GM19324 (cell line): ENCODE data around the gene PPP1R15B.

Source experiments
- ATAC-seq: cut with Tn5 transposase; IDR thresholded peaks from one replicate; pipeline ENCODE4 v1.9.1; 2021; ENCODE audit warnings: mild to moderate bottlenecking, moderate library complexity; ENCODE audit not compliant: unreplicated experiment, low FRiP score

Gene PPP1R15B

DNA sequence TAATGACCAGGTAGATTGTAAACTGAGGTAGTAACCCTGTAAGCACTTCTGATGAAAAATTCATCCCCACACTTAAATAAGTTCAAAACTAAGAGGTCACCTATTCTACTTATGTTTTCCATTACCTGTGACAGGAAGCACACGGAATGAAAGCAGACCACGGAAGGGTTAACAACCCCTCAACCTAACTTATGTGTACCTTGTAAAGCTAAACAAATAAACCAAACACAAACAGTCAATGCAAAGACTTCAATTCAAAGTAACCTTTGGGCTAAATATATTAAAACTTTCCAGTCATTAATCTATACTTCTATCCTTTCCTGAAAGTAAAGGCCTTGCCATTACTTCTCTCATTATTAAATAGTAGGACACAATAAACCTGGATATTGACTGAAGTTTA, 7.0 kb downstream of the PPP1R15B start:
- no peak for ATAC-seq

DNA sequence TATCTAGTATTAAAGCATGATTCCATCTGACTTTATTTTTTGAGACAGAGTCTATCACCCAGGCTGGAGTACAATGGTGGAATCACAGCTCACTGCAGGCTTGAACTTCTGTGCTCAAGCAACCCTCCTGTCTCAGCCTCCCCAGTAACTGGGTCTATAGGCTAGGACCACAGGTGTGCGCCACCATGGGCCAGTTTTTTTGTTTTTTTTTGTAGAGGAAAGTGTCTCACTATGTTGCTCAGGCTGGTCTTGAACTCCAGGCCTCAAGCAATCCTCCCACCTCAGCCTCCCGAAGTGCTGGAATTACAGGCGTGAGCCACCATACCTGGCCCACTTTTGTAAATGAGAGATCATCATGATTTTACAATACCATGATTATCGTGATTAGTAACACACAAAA, 9.2 kb downstream of the PPP1R15B start:
- ATAC-seq, result no peak

- no peak for ATAC-seq
Measured at GRCh38 chr1:204401730-204402129, 9.9 kb downstream of the PPP1R15B start.

DNA sequence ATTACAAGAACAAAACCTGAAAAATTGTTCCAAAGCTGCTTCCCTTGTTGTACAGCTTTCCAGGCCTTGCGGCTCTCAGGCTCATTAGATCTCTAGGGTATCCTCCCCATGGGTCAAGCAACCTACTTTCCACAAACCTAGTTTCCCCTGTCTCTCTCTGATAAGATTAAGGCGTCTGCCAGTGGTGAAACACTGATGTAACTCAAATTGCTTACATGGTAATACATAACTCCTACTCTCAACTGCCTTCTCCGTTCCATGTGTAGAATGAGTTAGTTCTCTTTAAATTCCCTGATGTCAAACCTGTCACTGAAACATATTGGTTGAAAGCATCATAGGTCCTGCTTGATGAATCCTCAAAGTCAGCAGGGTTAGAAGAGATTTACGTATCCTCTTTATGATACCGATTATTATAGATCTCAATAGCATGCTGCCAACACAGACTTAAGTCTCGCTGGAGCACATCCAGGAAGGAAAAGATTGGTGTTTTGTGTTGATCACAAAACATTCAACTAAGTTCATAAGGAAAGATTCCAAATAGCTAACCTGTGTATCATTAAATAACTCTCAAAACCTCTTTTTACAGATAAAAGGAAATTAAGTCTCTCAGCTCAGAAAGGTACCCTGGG, 10.6 kb downstream of the PPP1R15B start:
- ATAC-seq, result no peak

- ATAC-seq, result peak; percentile 55
Measured at GRCh38 chr1:204398197-204399125, 13.2 kb downstream of the PPP1R15B start.

DNA sequence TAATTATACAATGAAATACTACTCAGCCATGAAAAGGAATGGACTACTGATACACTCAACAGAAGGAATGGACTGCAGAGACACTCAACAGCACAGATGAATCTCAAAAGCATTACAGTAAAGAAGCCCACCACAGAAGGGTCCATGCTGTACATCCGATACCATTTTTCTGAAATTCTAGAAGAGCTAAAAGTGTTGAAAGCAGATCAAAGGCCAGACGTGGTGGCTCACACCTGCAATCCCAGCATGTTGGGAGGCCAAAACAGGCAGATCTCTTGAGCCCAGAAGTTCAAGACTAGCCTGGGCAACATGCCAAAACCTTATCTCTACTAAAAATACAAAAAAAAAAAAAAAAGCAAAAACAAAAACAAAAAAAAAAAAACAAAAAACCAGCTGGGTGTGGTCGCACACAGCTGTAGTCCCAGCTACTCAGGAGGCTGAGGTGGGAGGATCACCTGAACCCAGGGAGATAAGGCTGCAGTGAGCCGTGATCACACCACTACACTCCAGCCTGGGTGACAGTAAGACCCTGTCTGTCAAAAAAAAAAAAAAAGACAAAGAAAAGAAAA, 15.5 kb downstream of the PPP1R15B start:
- no peak for ATAC-seq

- ATAC-seq, result no peak
Measured at GRCh38 chr1:204391629-204392028, 20.0 kb downstream of the PPP1R15B start.

DNA sequence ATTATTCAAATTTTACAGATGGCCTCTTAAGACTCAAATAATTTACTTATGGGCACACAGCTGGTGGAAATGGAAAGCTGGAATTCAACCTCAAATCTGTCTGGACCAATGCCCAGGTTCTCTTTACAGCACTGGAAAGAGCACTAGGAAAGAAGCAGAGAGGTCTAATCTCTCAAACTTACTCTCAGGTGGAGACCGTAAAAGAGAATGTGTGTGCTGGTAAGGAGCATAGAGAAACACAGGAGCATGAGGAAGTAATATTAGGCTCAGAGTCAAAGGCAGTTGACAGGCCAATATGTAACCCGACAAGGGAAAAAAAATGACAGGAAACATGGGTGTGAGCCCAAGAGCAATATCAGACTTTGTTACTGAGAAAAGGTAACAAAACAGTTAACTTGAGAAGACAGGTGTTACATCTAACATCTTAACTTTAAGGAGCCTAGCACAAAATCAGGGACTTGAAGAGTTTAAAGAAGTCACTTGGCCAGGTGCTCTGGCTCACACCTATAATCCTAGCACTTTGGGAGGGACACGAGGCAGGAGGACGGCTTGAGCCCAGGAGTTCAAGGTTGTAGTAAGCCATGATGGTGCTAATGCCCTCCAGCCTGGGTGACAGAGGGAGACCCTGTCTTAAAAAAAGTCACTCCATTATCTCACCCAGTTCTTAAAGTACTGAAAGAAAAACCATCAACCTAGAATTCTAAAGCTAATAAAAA, 20.7 kb downstream of the PPP1R15B start:
- ATAC-seq, result no peak

- ATAC-seq, result no peak
Measured at GRCh38 chr1:204385727-204386126, 25.9 kb downstream of the PPP1R15B start.

DNA sequence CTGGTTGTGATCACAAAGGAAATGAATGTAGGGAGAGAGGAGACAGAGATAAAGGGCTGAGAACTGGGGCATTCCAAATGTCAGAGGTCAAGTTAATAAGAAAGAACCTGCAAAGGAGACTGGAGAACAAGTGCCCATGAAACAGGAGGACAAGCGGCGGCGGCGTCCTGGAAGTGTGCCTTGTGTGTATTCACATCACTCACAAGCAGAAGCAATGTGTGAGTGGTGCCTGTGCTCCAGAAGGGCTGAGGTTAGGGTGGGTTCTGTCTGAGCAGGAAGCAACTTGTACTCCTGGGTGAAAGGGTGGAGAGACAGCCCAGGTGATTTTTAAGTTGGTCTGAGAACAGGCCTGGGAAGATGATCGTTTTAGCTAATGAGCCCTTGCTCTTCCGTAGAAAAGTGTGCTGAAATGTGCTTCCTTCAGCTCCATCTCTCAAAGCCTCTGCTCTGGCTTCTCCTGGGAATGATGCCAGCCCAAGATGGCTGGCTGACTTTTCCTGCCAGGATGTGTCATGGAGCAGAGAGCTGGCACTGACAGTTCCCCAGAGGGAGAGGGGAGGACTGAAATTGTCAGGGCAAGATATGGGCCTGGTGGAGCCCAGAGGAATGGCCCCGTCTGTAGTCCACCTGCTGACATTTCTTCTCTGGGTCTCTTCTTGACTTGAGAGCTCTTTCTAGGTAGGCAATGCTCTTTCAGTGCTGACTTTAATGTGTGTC, 26.8 kb downstream of the PPP1R15B start:
- ATAC-seq, result no peak

GRCh38 chr1:204383163-204383904, 28.3 kb downstream of the PPP1R15B start:
- no peak for ATAC-seq

DNA sequence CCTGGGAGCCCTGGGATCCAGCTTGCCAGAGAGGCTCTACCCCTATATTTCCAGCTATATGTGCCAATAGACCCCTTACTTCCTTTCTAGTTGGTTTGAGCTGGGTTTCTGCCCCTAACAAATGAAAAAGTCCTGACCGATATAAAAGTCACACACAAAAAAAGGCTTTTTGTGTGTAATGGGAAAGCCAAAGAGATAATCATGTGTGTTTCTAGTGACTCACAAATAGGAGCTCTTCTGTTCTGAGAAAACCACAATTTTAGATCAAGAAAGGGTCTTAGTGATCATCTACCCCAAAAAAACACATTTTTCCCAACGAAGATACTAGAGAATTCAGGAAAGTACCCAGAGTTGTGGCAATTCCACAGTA, 28.9 kb downstream of the PPP1R15B start:
- ATAC-seq, result no peak

- no peak for ATAC-seq
Measured at GRCh38 chr1:204380293-204380831, 31.3 kb downstream of the PPP1R15B start.

DNA sequence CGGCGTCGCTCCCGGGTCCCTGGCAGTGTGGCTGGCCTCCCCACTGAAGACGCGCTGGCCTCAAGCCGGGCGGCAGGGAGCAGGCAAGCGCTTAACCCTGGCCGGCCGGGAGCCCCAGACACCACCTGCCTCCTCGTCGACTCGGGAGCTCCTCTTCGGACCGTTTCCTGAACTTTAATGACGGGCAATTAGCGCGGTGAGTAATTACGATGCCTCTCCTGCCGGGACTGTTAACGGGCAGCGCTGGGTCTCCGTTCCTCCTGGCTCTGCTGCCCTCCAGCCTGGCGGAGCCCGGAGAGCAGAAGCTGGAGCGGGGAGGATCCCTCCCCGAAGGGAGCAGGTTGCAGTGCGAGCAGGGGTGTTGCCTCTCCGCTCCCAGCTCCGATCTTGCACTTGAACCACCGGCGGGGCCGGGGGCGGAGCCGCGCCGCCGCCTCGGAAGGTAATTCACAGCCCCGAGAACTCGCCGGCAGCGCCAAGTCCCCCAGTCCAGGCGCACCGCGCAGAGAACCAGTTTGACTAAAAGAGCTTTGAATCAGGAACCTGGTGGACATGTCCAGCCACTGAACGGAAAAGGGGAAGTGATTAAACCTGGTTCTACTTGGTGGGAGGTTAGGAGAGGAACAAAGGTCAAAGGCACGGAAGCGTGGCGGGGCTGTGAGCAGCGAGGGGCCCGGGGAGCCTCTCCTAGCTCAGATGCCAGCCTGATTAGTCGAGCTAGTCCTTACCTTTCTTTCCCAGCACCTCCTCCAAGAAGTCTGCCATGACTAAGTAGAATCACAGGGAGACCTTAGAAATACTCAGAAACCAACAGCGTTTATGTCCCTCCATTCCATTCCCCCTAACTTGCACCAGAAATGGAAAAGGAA, 33.6 kb downstream of the PPP1R15B start:
- peak; percentile 44 for ATAC-seq

DNA sequence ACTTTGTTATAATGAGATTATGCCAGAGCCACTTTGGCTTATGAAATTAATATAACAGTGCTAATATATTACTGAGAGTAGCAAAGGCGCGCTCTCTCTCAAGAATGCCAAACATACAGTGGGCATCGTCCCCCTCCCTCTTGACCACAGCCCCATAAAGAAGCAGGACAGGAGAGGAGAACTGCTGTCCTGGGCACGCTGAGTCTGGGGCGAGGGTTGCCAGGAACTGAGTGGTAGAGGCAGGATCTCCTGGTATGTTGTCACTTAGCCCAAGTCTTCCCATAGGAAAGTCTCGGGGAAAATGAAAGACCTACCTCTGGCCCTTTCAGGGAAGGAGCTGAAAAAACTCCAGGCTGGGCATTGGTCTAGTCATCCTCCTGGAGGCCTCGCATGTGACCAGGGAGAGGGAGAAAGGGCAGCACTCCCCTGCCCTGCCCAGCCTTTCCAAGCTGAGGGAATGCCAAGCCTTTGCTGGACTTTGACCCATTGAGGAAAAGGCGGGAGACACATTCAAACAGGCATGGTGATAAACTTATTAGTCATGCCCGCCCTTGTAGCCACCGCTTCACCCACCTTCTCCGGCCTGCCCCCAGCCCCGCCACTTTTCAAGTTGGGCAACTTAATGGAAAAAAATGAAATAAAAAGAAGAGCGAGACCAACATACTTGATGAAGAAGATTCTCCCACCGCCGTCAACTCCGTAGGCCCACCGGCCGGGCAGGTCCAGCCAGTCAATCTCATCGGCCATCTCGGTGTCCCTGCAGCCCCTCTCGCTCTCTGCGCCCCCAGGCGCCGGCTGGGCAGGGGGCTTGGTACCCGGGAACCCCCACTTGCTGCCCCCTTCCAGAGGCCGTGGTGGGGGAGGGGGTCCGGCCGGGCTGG, 34.5 kb downstream of the PPP1R15B start:
- no peak for ATAC-seq

DNA sequence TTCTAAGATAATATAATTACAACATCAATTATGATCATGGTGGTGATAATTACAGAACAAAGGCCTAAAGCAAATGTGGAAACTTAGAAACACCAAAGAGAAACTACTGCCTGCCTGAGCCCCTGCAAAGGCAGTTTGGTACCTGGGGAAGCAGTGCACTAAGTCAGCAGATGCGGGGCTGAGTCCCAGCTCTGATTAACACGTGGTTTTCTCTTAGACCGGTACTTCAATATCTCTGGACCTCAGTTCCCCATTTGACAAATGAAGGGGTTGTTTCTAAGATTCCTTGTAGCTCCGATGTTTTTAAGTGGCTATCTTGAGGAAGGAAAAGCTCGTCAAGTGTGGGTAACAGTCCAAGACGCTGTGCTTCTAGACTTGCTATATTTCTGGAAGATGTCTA, 35.2 kb downstream of the PPP1R15B start:
- ATAC-seq, result no peak

DNA sequence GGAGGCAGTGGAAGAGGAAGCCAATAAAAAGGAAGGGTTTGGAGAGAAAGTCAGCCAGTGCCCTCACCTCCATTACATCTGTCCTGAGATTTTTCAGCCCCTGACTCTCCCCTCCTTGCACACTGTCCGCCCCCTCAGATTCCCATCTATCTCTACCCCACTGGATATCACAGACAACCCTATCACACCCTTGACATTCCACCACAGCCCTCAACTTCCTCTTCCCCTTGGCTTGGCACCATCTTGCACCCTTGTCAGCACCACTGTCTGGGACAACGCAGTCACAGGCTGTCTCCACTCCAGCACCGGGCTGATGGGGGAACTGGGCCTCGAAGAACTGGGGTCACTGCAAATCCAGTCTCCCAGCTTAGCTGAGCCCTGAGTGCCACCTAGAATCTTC, 37.7 kb downstream of the PPP1R15B start:
- ATAC-seq, result no peak

- no peak for ATAC-seq
Measured at GRCh38 chr1:204370176-204370575, 41.4 kb downstream of the PPP1R15B start.
